GM23338 (cell line): ENCODE results near the gene PCNX1.

Source experiments
- CREB1 ChIP-seq: fragments of 250-450 bp; sonication (Bioruptor Pico); IDR thresholded peaks from 2 replicates; pipeline ENCODE4 v1.5.0; 2020; ENCODE audit warnings: low read depth, mild to moderate bottlenecking, moderate library complexity
- CTCF ChIP-seq, 2 experiments: fragments of 200-600 bp in 1 of 2; sonication (generic) in 1 of 2; conservative IDR thresholded peaks; 2 replicates each; pipeline versions ENCODE4 v1.5.1 to v1.6.1; 2016 to 2017; ENCODE audit warnings: antibody characterized with exemption in 2 of 2, low read depth in 2 of 2, mild to moderate bottlenecking in 2 of 2, moderate library complexity in 1 of 2
- EZH2 ChIP-seq: fragments of 200-600 bp; sonication (generic); IDR thresholded peaks from one replicate; pipeline ENCODE4 v1.8.0; 2017; ENCODE audit warnings: antibody characterized with exemption, mild to moderate bottlenecking, low read depth; ENCODE audit not compliant: unreplicated experiment
- EZH2phosphoT487 ChIP-seq: fragments of 200-600 bp; sonication (generic); IDR thresholded peaks from one replicate; pipeline ENCODE4 v1.8.1; 2018; ENCODE audit warnings: antibody characterized with exemption; ENCODE audit not compliant: unreplicated experiment
- JUNB ChIP-seq: IDR thresholded peaks from one replicate; pipeline ENCODE4 v1.6.1; 2016; ENCODE audit warnings: antibody characterized with exemption; ENCODE audit not compliant: unreplicated experiment
- NANOG ChIP-seq: IDR thresholded peaks from 2 replicates; pipeline ENCODE4 v1.6.1; 2016; ENCODE audit warnings: antibody characterized with exemption, borderline replicate concordance
- POLR2AphosphoS5 ChIP-seq: IDR thresholded peaks from 2 replicates; pipeline ENCODE4 v1.6.1; 2016; ENCODE audit warnings: antibody characterized with exemption, low read depth
- STAT1 ChIP-seq: IDR thresholded peaks from one replicate; pipeline ENCODE4 v1.6.1; 2016; ENCODE audit warnings: antibody characterized with exemption; ENCODE audit not compliant: unreplicated experiment
- ZNF114 ChIP-seq: fragments of 250-450 bp; sonication (Bioruptor Pico); IDR thresholded peaks from 2 replicates; pipeline ENCODE4 v1.5.0; 2020; ENCODE audit warnings: mild to moderate bottlenecking, moderate library complexity
- ZNF331 ChIP-seq: fragments of 250-450 bp; sonication (Bioruptor Pico); IDR thresholded peaks from 2 replicates; pipeline ENCODE4 v1.5.0; 2020; ENCODE audit warnings: low read depth, mild to moderate bottlenecking, moderate library complexity
- TF ChIP-seq, protein P1 (sequence below): IDR thresholded peaks from 2 replicates; pipeline ENCODE4 v1.6.1; 2016; ENCODE audit warnings: antibody characterized with exemption
- TF ChIP-seq, protein P2 (sequence below): fragments of 250-450 bp; sonication (Bioruptor Pico); IDR thresholded peaks from 2 replicates; pipeline ENCODE4 v1.5.0; 2020; ENCODE audit warnings: mild to moderate bottlenecking, moderate library complexity
- TF ChIP-seq, protein P3 (sequence below): IDR thresholded peaks from one replicate; pipeline ENCODE4 v1.6.1; 2018; ENCODE audit warnings: antibody characterized with exemption; ENCODE audit not compliant: unreplicated experiment

GRCh38 chr14:71139294-71139946 lies 232.2 kb downstream of the PCNX1 start:
- TF ChIP-seq CTCF (conservative IDR thresholded peaks at IDR 0.05; ENCODE audit: low read depth in 2 of 2): no peak
- TF ChIP-seq POLR2AphosphoS5: no peak
- TF ChIP-seq CREB1 (CRISPR knock-in tag): no peak
- TF ChIP-seq EZH2: no peak
- TF ChIP-seq, protein P1, sequence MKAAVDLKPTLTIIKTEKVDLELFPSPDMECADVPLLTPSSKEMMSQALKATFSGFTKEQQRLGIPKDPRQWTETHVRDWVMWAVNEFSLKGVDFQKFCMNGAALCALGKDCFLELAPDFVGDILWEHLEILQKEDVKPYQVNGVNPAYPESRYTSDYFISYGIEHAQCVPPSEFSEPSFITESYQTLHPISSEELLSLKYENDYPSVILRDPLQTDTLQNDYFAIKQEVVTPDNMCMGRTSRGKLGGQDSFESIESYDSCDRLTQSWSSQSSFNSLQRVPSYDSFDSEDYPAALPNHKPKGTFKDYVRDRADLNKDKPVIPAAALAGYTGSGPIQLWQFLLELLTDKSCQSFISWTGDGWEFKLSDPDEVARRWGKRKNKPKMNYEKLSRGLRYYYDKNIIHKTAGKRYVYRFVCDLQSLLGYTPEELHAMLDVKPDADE: no peak
- no peak for TF ChIP-seq ZNF114
- no peak for TF ChIP-seq JUNB
- TF ChIP-seq, protein P2, sequence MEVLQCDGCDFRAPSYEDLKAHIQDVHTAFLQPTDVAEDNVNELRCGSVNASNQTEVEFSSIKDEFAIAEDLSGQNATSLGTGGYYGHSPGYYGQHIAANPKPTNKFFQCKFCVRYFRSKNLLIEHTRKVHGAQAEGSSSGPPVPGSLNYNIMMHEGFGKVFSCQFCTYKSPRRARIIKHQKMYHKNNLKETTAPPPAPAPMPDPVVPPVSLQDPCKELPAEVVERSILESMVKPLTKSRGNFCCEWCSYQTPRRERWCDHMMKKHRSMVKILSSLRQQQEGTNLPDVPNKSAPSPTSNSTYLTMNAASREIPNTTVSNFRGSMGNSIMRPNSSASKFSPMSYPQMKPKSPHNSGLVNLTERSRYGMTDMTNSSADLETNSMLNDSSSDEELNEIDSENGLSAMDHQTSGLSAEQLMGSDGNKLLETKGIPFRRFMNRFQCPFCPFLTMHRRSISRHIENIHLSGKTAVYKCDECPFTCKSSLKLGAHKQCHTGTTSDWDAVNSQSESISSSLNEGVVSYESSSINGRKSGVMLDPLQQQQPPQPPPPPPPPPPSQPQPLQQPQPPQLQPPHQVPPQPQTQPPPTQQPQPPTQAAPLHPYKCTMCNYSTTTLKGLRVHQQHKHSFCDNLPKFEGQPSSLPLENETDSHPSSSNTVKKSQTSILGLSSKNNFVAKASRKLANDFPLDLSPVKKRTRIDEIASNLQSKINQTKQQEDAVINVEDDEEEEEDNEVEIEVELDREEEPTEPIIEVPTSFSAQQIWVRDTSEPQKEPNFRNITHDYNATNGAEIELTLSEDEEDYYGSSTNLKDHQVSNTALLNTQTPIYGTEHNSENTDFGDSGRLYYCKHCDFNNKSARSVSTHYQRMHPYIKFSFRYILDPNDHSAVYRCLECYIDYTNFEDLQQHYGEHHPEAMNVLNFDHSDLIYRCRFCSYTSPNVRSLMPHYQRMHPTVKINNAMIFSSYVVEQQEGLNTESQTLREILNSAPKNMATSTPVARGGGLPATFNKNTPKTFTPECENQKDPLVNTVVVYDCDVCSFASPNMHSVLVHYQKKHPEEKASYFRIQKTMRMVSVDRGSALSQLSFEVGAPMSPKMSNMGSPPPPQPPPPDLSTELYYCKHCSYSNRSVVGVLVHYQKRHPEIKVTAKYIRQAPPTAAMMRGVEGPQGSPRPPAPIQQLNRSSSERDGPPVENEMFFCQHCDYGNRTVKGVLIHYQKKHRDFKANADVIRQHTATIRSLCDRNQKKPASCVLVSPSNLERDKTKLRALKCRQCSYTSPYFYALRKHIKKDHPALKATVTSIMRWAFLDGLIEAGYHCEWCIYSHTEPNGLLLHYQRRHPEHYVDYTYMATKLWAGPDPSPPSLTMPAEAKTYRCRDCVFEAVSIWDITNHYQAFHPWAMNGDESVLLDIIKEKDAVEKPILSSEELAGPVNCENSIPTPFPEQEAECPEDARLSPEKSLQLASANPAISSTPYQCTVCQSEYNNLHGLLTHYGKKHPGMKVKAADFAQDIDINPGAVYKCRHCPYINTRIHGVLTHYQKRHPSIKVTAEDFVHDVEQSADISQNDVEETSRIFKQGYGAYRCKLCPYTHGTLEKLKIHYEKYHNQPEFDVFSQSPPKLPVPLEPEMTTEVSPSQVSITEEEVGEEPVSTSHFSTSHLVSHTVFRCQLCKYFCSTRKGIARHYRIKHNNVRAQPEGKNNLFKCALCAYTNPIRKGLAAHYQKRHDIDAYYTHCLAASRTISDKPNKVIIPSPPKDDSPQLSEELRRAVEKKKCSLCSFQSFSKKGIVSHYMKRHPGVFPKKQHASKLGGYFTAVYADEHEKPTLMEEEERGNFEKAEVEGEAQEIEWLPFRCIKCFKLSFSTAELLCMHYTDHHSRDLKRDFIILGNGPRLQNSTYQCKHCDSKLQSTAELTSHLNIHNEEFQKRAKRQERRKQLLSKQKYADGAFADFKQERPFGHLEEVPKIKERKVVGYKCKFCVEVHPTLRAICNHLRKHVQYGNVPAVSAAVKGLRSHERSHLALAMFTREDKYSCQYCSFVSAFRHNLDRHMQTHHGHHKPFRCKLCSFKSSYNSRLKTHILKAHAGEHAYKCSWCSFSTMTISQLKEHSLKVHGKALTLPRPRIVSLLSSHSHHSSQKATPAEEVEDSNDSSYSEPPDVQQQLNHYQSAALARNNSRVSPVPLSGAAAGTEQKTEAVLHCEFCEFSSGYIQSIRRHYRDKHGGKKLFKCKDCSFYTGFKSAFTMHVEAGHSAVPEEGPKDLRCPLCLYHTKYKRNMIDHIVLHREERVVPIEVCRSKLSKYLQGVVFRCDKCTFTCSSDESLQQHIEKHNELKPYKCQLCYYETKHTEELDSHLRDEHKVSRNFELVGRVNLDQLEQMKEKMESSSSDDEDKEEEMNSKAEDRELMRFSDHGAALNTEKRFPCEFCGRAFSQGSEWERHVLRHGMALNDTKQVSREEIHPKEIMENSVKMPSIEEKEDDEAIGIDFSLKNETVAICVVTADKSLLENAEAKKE (CRISPR knock-in tag): no peak
- TF ChIP-seq, protein P3, sequence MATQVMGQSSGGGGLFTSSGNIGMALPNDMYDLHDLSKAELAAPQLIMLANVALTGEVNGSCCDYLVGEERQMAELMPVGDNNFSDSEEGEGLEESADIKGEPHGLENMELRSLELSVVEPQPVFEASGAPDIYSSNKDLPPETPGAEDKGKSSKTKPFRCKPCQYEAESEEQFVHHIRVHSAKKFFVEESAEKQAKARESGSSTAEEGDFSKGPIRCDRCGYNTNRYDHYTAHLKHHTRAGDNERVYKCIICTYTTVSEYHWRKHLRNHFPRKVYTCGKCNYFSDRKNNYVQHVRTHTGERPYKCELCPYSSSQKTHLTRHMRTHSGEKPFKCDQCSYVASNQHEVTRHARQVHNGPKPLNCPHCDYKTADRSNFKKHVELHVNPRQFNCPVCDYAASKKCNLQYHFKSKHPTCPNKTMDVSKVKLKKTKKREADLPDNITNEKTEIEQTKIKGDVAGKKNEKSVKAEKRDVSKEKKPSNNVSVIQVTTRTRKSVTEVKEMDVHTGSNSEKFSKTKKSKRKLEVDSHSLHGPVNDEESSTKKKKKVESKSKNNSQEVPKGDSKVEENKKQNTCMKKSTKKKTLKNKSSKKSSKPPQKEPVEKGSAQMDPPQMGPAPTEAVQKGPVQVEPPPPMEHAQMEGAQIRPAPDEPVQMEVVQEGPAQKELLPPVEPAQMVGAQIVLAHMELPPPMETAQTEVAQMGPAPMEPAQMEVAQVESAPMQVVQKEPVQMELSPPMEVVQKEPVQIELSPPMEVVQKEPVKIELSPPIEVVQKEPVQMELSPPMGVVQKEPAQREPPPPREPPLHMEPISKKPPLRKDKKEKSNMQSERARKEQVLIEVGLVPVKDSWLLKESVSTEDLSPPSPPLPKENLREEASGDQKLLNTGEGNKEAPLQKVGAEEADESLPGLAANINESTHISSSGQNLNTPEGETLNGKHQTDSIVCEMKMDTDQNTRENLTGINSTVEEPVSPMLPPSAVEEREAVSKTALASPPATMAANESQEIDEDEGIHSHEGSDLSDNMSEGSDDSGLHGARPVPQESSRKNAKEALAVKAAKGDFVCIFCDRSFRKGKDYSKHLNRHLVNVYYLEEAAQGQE: no peak
- no peak for TF ChIP-seq EZH2phosphoT487
- no peak for TF ChIP-seq STAT1
- TF ChIP-seq ZNF331 (CRISPR knock-in tag): no peak
- TF ChIP-seq NANOG: no peak
